Skin of body (tissue), 3 donors: Measurements from ENCODE around the gene CCNK. TPM values are rescaled to one million over a fixed set of nuclear protein-coding genes. Genes with fewer than 3 reads are reported as not detected.

Experiments used
- DNase-seq: peaks from one replicate; lab custom pipeline; 2025; lab: John Stamatoyannopoulos, UW
- small RNA-seq: library from RNA; depleted of rRNA; stranded (forward); fragments of <200 nt; gene quantifications from one replicate; pipeline ENCODE3, GENCODE V24; 2014; ENCODE audit warnings: low replicate concordance
- total RNA-seq: library from RNA; depleted of rRNA; stranded (reverse); fragments of >200 nt; gene quantifications from one replicate; pipeline ENCODE4 v1.2.3, GENCODE V29; 2014

Gene CCNK
- total RNA-seq, 1 donor from 2014 or later = 64.6 TPM

DNA sequence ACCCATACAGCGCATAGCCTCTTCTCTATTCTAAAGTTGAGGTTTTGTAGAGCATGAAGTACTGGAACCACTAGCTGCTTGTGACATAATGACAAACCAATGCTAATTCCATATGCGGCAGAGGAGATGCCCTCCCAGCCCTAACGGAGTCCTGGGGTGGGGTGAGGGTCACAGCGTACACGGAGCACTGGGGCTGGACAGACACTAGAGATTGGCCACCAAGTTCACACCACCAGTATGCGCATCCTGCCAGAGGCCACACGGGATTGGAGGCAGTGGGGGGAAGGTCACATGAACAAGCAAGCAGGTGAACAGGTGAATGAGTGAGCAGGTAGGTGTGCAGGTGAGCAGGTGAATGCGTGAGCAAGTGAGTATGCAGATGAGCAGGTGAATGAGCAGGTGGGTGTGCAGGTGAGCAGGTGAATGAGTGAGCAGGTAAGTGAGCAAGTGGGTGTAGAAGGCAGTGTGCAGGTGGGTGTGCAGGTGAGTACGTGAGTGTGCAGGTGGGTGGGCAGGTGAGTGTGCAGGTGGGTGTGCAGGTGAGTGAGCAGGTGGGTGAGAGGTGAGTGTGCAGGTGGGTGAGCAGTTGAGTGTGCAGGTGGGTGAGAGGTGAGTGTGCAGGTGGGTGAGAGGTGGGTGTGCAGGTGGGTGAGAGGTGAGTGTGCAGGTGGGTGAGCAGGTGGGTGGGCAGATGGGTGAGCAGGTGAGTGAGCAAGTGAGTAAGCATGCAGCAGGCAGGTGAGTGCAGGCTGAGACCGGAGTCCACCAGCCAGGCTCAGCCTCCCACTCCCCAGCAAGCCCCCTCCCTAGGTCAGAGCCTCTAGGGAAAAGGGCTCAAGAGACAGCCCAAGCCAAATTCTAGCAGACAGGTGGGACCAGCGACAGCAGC lies 70.1 kb downstream of the CCNK start:
- no peak for DNase-seq

GRCh38 chr14:99552021-99552553 lies 70.9 kb downstream of the CCNK start:
- DNase-seq = no peak

- no peak for DNase-seq
Measured at GRCh38 chr14:99552572-99553216, 71.5 kb downstream of the CCNK start.

DNA sequence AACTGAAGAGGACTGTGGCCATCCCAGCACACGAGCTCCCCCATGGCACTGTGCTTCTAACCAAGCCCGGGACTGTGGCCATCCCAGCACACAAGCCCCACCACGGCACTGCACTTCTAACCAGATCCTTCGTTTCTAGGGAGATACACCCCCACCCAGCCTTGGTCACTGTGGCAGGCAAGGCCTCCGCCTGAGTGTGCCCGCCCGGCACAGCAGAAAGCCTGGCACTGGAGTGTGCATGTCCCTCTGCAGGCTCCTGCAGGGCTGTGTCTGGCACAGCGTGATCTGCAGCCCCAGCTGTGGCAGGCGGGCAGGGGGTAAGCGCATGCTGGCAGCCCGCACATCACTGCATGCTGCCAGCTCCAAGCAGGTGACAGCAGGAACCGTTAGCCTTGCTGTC lies 73.0 kb downstream of the CCNK start:
- no peak for DNase-seq

GRCh38 chr14:99554757-99555531 lies 73.7 kb downstream of the CCNK start:
- no peak for DNase-seq

DNA sequence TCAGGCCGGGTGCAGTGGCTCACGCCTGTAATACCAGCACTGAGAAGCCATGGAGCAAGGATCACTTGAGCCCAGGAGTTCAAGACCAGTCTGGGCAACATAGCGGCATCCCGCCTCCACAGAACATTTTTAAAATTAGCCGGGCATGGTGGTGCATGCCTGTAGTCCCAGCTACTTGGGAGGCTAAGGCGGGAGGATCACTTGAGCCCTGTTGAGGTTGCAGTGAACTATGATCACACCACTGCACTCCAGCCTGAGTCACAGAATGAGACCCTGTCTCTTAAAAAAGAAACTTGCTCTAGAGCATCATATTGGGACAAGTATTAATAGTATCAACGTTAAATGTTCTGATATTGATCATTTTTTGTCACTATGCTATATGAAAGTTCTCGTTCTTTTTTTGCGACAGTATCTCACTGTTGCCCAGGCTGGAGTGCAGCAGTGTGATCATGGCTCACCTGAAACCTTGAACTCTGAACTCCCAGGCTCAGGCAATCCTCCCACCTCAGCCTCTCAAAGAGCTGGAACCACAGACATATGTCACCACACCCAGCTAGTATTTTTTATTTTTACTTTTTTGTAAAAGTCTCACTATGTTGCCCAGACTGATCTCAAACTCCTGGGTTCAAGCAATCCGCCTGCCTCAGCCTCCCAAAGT lies 75.1 kb downstream of the CCNK start:
- no peak for DNase-seq

DNA sequence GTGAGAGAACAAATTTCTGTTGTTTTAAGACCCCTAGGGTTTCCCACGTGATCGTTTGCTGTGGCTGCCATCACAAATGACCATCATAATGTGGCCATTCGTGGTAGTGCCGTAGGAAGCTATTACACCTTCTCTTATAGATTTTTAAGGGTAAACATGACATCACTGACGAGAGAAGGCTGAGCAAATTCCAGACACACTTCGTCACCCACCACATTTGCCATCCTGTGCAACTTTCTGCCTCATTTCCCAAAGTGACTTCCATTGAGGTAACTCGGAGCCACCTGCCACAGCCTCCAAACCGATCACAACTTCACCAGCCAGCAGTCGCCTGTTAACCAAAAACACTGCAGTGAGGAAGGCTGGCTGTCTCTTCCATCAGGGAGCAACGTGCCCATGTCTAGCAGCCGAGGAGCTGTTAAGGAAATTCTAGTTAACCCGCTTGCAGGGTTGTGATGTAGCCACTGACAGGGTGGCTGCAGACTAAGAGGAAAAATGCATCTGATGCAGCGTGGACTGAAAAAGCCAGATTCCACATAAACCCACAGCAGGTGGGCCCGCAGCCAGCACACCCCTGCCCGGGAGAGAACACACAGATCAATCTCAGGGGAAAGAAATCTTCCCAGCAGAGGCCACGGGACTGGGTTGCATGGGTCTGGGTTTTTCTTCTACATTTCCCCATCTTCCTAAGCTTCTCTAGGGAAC lies 78.2 kb downstream of the CCNK start:
- no peak for DNase-seq

DNA sequence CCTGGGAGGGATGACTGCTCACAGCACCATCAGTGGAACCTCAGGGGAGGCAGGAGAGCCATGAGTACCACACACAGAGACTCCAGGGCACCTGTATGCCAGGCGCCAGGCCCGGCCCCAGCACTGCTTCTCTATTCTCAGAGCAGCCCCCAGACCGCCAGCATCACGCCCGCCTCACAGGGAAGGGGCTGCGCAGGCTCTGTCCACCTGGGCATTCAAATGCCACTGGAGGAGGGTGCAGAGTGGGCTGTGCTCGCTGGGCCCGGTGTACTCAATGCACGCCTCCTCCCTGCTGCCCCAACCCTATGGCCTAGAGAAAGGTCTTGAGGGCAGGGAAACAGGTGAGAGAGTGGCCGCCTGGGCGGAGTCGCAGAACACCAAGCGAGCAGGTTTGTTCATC lies 79.2 kb downstream of the CCNK start:
- no peak for DNase-seq

- DNase-seq = no peak
Measured at GRCh38 chr14:99560922-99561683, 79.9 kb downstream of the CCNK start.

- DNase-seq = no peak
Measured at GRCh38 chr14:99561864-99562263, 80.7 kb downstream of the CCNK start.

Small RNAs within 50 kb of the gene (small RNA-seq; reads per million reads assigned to genes)
- gene RNU6-91P = not detected

Other genes starting within 250 kb of the CCNK start
- 17.6 TPM for gene BCL11B, start 209.2 kb upstream of the CCNK start, total RNA-seq
- 40.7 TPM for gene SETD3, start 550 bp upstream of the CCNK start, total RNA-seq
- 7.0 TPM for gene CCDC85C, start 122.8 kb downstream of the CCNK start, total RNA-seq
- gene HHIPL1, start 163.7 kb downstream of the CCNK start, total RNA-seq = 0.99 TPM
- 2.0 TPM for gene CYP46A1, start 202.9 kb downstream of the CCNK start, total RNA-seq